ENCODE data around the gene KLRB1. TPM values are rescaled to one million over a fixed set of nuclear protein-coding genes. Genes with fewer than 3 reads are reported as not detected.

Gene KLRB1
- total and polyA plus RNA-seq, 2 experiments from 2014 or later: not detected

- no peaks in the 10 kb centered on the region for H3K27me3 ChIP-seq (replicated peaks; ENCODE audit: insufficient read depth)
- no peak overlapping the region for H3K27ac ChIP-seq
- H3K79me2 ChIP-seq (ENCODE audit: insufficient read depth): no peaks in the 10 kb centered on the region
- H3K36me3 ChIP-seq (ENCODE audit: low read depth): no peaks in the 10 kb centered on the region
- H3K9me3 ChIP-seq (ENCODE audit: low read depth): no peaks in the 10 kb centered on the region
- H3K4me3 ChIP-seq: no peak overlapping the region
- H3K9me2 ChIP-seq (ENCODE audit: insufficient read depth): no peaks in the 10 kb centered on the region
- peaks cover 6% of the 10 kb centered on the region for H3K4me1 ChIP-seq (ENCODE audit: insufficient read depth)
- TF ChIP-seq EZH2phosphoT487 (IDR thresholded peaks at IDR 0.05; ENCODE audit: insufficient read depth, low read depth): no peak
- H3F3A ChIP-seq (ENCODE audit: insufficient read depth): peaks cover 22% of the 10 kb centered on the region
- H3K4me2 ChIP-seq (ENCODE audit: unreplicated experiment): no peak overlapping the region
- H3K9ac ChIP-seq: no peak overlapping the region
- no peak for DNase-seq
- no peaks in the 10 kb centered on the region for H4K20me1 ChIP-seq (ENCODE audit: insufficient read depth)
- H2AFZ ChIP-seq: no peak overlapping the region
- in situ Hi-C loops (cut with MboI): no loop called here
Measured at GRCh38 chr12:9643266-9643660, 35.5 kb upstream of the KLRB1 start.

- Histone ChIP-seq H3K79me2 (ENCODE audit: insufficient read depth) (no peaks in the 10 kb centered on the region), H3K4me2 (ENCODE audit: unreplicated experiment) (no peak overlapping the region), H3K27ac (no peak overlapping the region), H2AFZ (no peak overlapping the region), H3K4me1 (ENCODE audit: insufficient read depth) (peaks cover 6% of the 10 kb centered on the region), H3K36me3 (ENCODE audit: low read depth) (no peaks in the 10 kb centered on the region), H3K9ac (no peak overlapping the region), H3K4me3 (no peak overlapping the region), H3K9me3 (ENCODE audit: low read depth) (no peaks in the 10 kb centered on the region), H3K27me3 (replicated peaks; ENCODE audit: insufficient read depth) (no peaks in the 10 kb centered on the region), H3K9me2 (ENCODE audit: insufficient read depth) (no peaks in the 10 kb centered on the region), H4K20me1 (ENCODE audit: insufficient read depth) (no peaks in the 10 kb centered on the region), H3F3A (ENCODE audit: insufficient read depth) (peaks cover 22% of the 10 kb centered on the region)
- TF ChIP-seq EZH2phosphoT487 (IDR thresholded peaks at IDR 0.05; ENCODE audit: insufficient read depth, low read depth) (no peak), EZH2 (IDR thresholded peaks at IDR 0.05; ENCODE audit: insufficient read depth, poor library complexity, severe bottlenecking) (no peak)
- in situ Hi-C loops (cut with MboI): no loop called here
- DNase-seq: no peak
- WGBS, 2 experiments (ENCODE audit: low coverage in 1 of 2, low lambda C conversion rate in 2 of 2, missing lambda C conversion rate in 2 of 2): 83 to 85% methylated on average over 15 of the region's 15 CpGs
Measured at GRCh38 chr12:9642606-9643265, 35.0 kb upstream of the KLRB1 start.

GRCh38 chr12:9640024-9640423 lies 32.3 kb upstream of the KLRB1 start:
- no peak overlapping the region for H3K4me2 ChIP-seq (ENCODE audit: unreplicated experiment)
- no peak overlapping the region for H3K4me3 ChIP-seq
- no peaks in the 10 kb centered on the region for H3K79me2 ChIP-seq (ENCODE audit: insufficient read depth)
- H3K27ac ChIP-seq: no peak overlapping the region
- no peaks in the 10 kb centered on the region for H3K9me2 ChIP-seq (ENCODE audit: insufficient read depth)
- no peaks in the 10 kb centered on the region for H4K20me1 ChIP-seq (ENCODE audit: insufficient read depth)
- H3K9me3 ChIP-seq (ENCODE audit: low read depth): no peaks in the 10 kb centered on the region
- H3K36me3 ChIP-seq (ENCODE audit: low read depth): no peaks in the 10 kb centered on the region
- no peak for DNase-seq
- H3F3A ChIP-seq (ENCODE audit: insufficient read depth): peaks cover 4% of the 10 kb centered on the region; the same call in 1 of the 2 replicates
- no peak overlapping the region for H2AFZ ChIP-seq
- in situ Hi-C loops (cut with MboI): no loop called here
- H3K9ac ChIP-seq: no peak overlapping the region
- no peak for TF ChIP-seq EZH2 (IDR thresholded peaks at IDR 0.05; ENCODE audit: insufficient read depth, poor library complexity, severe bottlenecking)
- no peak for TF ChIP-seq EZH2phosphoT487 (IDR thresholded peaks at IDR 0.05; ENCODE audit: insufficient read depth, low read depth)
- H3K27me3 ChIP-seq (replicated peaks; ENCODE audit: insufficient read depth): no peaks in the 10 kb centered on the region
- WGBS, 2 experiments (ENCODE audit: low coverage in 1 of 2, low lambda C conversion rate in 2 of 2, missing lambda C conversion rate in 2 of 2): 31 to 50% methylated on average over 2 of the region's 2 CpGs
- no peaks in the 10 kb centered on the region for H3K4me1 ChIP-seq (ENCODE audit: insufficient read depth)

- 58 to 74% methylated on average over 5 of the region's 5 CpGs for WGBS, 2 experiments (ENCODE audit: low coverage in 1 of 2, low lambda C conversion rate in 2 of 2, missing lambda C conversion rate in 2 of 2)
Measured at GRCh38 chr12:9636851-9637206, 29.1 kb upstream of the KLRB1 start.

More at GRCh38 chr12:9636851-9637206, 29.1 kb upstream of the KLRB1 start:
- no peak for TF ChIP-seq EZH2phosphoT487 (IDR thresholded peaks at IDR 0.05; ENCODE audit: insufficient read depth, low read depth)
- no peak for TF ChIP-seq EZH2 (IDR thresholded peaks at IDR 0.05; ENCODE audit: insufficient read depth, poor library complexity, severe bottlenecking)
- Histone ChIP-seq H3K36me3 (ENCODE audit: low read depth) (no peaks in the 10 kb centered on the region), H3K4me2 (ENCODE audit: unreplicated experiment) (no peak overlapping the region), H3K4me1 (ENCODE audit: insufficient read depth) (no peaks in the 10 kb centered on the region), H4K20me1 (ENCODE audit: insufficient read depth) (no peaks in the 10 kb centered on the region), H3K79me2 (ENCODE audit: insufficient read depth) (no peaks in the 10 kb centered on the region), H3F3A (ENCODE audit: insufficient read depth) (no peaks in the 10 kb centered on the region), H3K9me2 (ENCODE audit: insufficient read depth) (no peaks in the 10 kb centered on the region), H3K9me3 (ENCODE audit: low read depth) (no peaks in the 10 kb centered on the region), H3K4me3 (no peak overlapping the region), H3K27me3 (replicated peaks; ENCODE audit: insufficient read depth) (no peaks in the 10 kb centered on the region), H3K9ac (no peak overlapping the region), H2AFZ (no peak overlapping the region), H3K27ac (no peak overlapping the region)
- no peak for DNase-seq
- in situ Hi-C loops (cut with MboI): no loop called here
